Parathyroid adenoma (tissue), 2 donors: ENCODE measurements around the gene HDAC5.

ENCODE experiments used
- H2AFZ ChIP-seq: fragments of 300-600 bp; sonication (generic); one replicate; pipeline ENCODE4 v1.7.0; 2017; ENCODE audit warnings: antibody characterized with exemption, mild to moderate bottlenecking
- H3K27ac ChIP-seq: fragments of 300-600 bp; sonication (generic); one replicate; pipeline ENCODE4 v1.7.0; 2017
- H3K27me3 ChIP-seq: fragments of 300-600 bp; sonication (generic); one replicate; pipeline ENCODE4 v1.7.0; 2017; ENCODE audit warnings: low read length; ENCODE audit not compliant: control insufficient read depth, insufficient read depth
- H3K36me3 ChIP-seq: fragments of 300-600 bp; sonication (generic); one replicate; pipeline ENCODE4 v1.7.0; 2017; ENCODE audit warnings: low read length; ENCODE audit not compliant: control insufficient read depth, insufficient read depth
- H3K4me1 ChIP-seq: fragments of 300-600 bp; sonication (generic); one replicate; pipeline ENCODE4 v1.7.0; 2017; ENCODE audit warnings: control low read depth
- H3K4me2 ChIP-seq: fragments of 300-600 bp; sonication (generic); one replicate; pipeline ENCODE4 v1.7.0; 2017; ENCODE audit warnings: low read length
- H3K4me3 ChIP-seq: fragments of 300-600 bp; sonication (generic); one replicate; pipeline ENCODE4 v1.7.0; 2017; ENCODE audit warnings: low read depth, low read length
- H3K79me2 ChIP-seq: fragments of 300-600 bp; sonication (generic); one replicate; pipeline ENCODE4 v1.7.0; 2017; ENCODE audit warnings: control low read depth
- H3K9ac ChIP-seq: fragments of 300-600 bp; sonication (generic); one replicate; pipeline ENCODE4 v1.7.0; 2017; ENCODE audit warnings: mild to moderate bottlenecking
- H3K9me3 ChIP-seq: fragments of 300-600 bp; sonication (generic); one replicate; pipeline ENCODE4 v1.7.0; 2017; ENCODE audit warnings: low read length; ENCODE audit not compliant: control insufficient read depth
- CTCF ChIP-seq: fragments of 300-600 bp; sonication (generic); IDR thresholded peaks from one replicate; pipeline ENCODE4 v1.7.0; 2017; ENCODE audit warnings: antibody characterized with exemption, mild to moderate bottlenecking
- donor health status: primary hyperparathyroidism.

The HDAC5 gene

GRCh38 chr17:44078412-44078811, 45.0 kb downstream of the HDAC5 start:
- no peak for TF ChIP-seq CTCF

GRCh38 chr17:44077595-44077909, 45.9 kb downstream of the HDAC5 start:
- H3K4me1 ChIP-seq, result no peaks in the 10 kb centered on the region
- TF ChIP-seq CTCF, result no peak
- H3K4me2 ChIP-seq, result no peak overlapping the region
- H3K4me3 ChIP-seq, result no peak overlapping the region
- H3K9me3 ChIP-seq, result no peaks in the 10 kb centered on the region
- no peaks in the 10 kb centered on the region for H3K36me3 ChIP-seq
- H3K27me3 ChIP-seq, result no peaks in the 10 kb centered on the region
- no peak overlapping the region for H3K27ac ChIP-seq
- no peak overlapping the region for H2AFZ ChIP-seq
- H3K79me2 ChIP-seq, result peaks cover 14% of the 10 kb centered on the region
- H3K9ac ChIP-seq, result no peak overlapping the region

More at GRCh38 chr17:44078412-44078811, 45.0 kb downstream of the HDAC5 start:
- Histone ChIP-seq H3K36me3 (no peaks in the 10 kb centered on the region), H3K4me2 (no peak overlapping the region), H3K9me3 (no peaks in the 10 kb centered on the region), H3K4me1 (no peaks in the 10 kb centered on the region), H3K4me3 (no peak overlapping the region), H3K27ac (no peak overlapping the region), H3K79me2 (peaks cover 6% of the 10 kb centered on the region), H2AFZ (no peak overlapping the region), H3K27me3 (no peaks in the 10 kb centered on the region), H3K9ac (no peak overlapping the region)

GRCh38 chr17:44076716-44077594, 46.5 kb downstream of the HDAC5 start:
- Histone ChIP-seq H3K9me3 (no peaks in the 10 kb centered on the region), H3K4me1 (peaks cover under 1% of the 10 kb centered on the region), H2AFZ (no peak overlapping the region), H3K4me3 (no peak overlapping the region), H3K4me2 (no peak overlapping the region), H3K27me3 (no peaks in the 10 kb centered on the region), H3K9ac (no peak overlapping the region), H3K79me2 (peaks cover 15% of the 10 kb centered on the region), H3K27ac (no peak overlapping the region), H3K36me3 (no peaks in the 10 kb centered on the region)
- no peak for TF ChIP-seq CTCF

- Histone ChIP-seq H3K27me3 (no peaks in the 10 kb centered on the region), H3K36me3 (no peaks in the 10 kb centered on the region), H3K27ac (no peak overlapping the region), H3K4me1 (peaks cover 7% of the 10 kb centered on the region), H3K4me3 (no peak overlapping the region), H3K9me3 (no peaks in the 10 kb centered on the region), H3K9ac (no peak overlapping the region), H3K4me2 (no peak overlapping the region), H3K79me2 (peaks cover 19% of the 10 kb centered on the region), H2AFZ (no peak overlapping the region)
- no peak for TF ChIP-seq CTCF
These were observed 47.7 kb downstream of the HDAC5 start for GRCh38 chr17:44075598-44076293.
